ENCODE measurements around the gene POLR1A. TPM values are rescaled to one million over a fixed set of nuclear protein-coding genes. Genes with fewer than 3 reads are reported as not detected.

POLR1A gene
- total and polyA plus RNA-seq, 4 donors: 3.2 to 12.3 (median 6.1) TPM

DNA sequence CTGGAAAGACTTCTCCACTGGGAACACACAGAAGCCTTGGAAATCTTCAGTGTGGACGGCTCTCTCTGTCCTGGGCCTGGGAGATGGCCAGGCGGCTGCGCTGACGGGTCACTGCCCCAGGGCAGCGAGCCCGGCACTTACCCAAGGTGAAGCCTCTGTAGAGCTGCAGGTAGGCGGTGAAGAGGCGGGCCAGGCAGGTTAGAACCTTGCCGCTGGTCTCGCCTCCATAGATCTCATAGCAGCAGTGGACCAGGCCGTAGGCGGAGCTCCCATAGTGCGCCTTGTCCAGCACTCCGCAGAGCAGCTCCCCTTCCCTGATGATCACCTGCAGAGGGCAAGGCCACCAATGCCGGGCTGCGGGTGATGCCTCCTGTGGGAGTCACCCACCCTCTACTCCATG, 53.0 kb downstream of the POLR1A start:
- no peak overlapping the region for H3K9ac ChIP-seq (ENCODE audit: low read depth in 1 of 2, low read length in 2 of 2)
- H3K9me3 ChIP-seq (ENCODE audit: control insufficient read depth in 4 of 4, low read length in 3 of 4): no peaks in the 10 kb centered on the region
- no peaks in the 10 kb centered on the region for H3K27me3 ChIP-seq (ENCODE audit: control insufficient read depth in 4 of 4, insufficient read depth in 4 of 4, low read length in 3 of 4)
- DNase-seq (ENCODE audit: low spot score): no peak
- H3K36me3 ChIP-seq (ENCODE audit: control insufficient read depth in 4 of 4, insufficient read depth in 3 of 4, low read depth in 1 of 4, low read length in 3 of 4): peaks cover 11 to 22% (median 14%) of the 10 kb centered on the region in 4 donors
- TF ChIP-seq, protein P1, sequence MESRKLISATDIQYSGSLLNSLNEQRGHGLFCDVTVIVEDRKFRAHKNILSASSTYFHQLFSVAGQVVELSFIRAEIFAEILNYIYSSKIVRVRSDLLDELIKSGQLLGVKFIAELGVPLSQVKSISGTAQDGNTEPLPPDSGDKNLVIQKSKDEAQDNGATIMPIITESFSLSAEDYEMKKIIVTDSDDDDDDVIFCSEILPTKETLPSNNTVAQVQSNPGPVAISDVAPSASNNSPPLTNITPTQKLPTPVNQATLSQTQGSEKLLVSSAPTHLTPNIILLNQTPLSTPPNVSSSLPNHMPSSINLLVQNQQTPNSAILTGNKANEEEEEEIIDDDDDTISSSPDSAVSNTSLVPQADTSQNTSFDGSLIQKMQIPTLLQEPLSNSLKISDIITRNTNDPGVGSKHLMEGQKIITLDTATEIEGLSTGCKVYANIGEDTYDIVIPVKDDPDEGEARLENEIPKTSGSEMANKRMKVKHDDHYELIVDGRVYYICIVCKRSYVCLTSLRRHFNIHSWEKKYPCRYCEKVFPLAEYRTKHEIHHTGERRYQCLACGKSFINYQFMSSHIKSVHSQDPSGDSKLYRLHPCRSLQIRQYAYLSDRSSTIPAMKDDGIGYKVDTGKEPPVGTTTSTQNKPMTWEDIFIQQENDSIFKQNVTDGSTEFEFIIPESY (IDR thresholded peaks at IDR 0.05): no peak
- no peak for TF ChIP-seq RXRA (IDR thresholded peaks at IDR 0.05)
- TF ChIP-seq HNF4G (IDR thresholded peaks at IDR 0.05): no peak
- TF ChIP-seq, protein P2, sequence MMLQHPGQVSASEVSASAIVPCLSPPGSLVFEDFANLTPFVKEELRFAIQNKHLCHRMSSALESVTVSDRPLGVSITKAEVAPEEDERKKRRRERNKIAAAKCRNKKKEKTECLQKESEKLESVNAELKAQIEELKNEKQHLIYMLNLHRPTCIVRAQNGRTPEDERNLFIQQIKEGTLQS (IDR thresholded peaks at IDR 0.05): no peak
- TF ChIP-seq, protein P3, sequence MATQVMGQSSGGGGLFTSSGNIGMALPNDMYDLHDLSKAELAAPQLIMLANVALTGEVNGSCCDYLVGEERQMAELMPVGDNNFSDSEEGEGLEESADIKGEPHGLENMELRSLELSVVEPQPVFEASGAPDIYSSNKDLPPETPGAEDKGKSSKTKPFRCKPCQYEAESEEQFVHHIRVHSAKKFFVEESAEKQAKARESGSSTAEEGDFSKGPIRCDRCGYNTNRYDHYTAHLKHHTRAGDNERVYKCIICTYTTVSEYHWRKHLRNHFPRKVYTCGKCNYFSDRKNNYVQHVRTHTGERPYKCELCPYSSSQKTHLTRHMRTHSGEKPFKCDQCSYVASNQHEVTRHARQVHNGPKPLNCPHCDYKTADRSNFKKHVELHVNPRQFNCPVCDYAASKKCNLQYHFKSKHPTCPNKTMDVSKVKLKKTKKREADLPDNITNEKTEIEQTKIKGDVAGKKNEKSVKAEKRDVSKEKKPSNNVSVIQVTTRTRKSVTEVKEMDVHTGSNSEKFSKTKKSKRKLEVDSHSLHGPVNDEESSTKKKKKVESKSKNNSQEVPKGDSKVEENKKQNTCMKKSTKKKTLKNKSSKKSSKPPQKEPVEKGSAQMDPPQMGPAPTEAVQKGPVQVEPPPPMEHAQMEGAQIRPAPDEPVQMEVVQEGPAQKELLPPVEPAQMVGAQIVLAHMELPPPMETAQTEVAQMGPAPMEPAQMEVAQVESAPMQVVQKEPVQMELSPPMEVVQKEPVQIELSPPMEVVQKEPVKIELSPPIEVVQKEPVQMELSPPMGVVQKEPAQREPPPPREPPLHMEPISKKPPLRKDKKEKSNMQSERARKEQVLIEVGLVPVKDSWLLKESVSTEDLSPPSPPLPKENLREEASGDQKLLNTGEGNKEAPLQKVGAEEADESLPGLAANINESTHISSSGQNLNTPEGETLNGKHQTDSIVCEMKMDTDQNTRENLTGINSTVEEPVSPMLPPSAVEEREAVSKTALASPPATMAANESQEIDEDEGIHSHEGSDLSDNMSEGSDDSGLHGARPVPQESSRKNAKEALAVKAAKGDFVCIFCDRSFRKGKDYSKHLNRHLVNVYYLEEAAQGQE (IDR thresholded peaks at IDR 0.05): no peak
- TF ChIP-seq GABPA (IDR thresholded peaks at IDR 0.05 in 1 of 2, conservative IDR thresholded peaks at IDR 0.05 in 1 of 2): no peak
- TF ChIP-seq EGR1 (IDR thresholded peaks at IDR 0.05; ENCODE audit: low read depth in 2 of 2): no peak
- no peak for TF ChIP-seq TAF1 (conservative IDR thresholded peaks at IDR 0.05)
- TF ChIP-seq NR2F2 (IDR thresholded peaks at IDR 0.05): no peak
- TF ChIP-seq JUND (IDR thresholded peaks at IDR 0.05): no peak
- no peak for TF ChIP-seq FOXA2 (IDR thresholded peaks at IDR 0.05)
- TF ChIP-seq, protein P4, sequence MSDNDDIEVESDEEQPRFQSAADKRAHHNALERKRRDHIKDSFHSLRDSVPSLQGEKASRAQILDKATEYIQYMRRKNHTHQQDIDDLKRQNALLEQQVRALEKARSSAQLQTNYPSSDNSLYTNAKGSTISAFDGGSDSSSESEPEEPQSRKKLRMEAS (IDR thresholded peaks at IDR 0.05): no peak
- TF ChIP-seq HNF4A (conservative IDR thresholded peaks at IDR 0.05): no peak
- no peak for TF ChIP-seq FOXA1 (IDR thresholded peaks at IDR 0.05)
- no peak for TF ChIP-seq RAD21 (IDR thresholded peaks at IDR 0.05)
- TF ChIP-seq SP1 (IDR thresholded peaks at IDR 0.05): no peak
- TF ChIP-seq YY1 (IDR thresholded peaks at IDR 0.05): no peak
- no peaks in the 10 kb centered on the region for H3K4me1 ChIP-seq (ENCODE audit: control insufficient read depth in 4 of 4, insufficient read depth in 4 of 4, low read length in 3 of 4)
- 97% methylated on average over 16 of the region's 16 CpGs for WGBS
- no peak overlapping the region for H3K4me3 ChIP-seq (ENCODE audit: low read depth in 1 of 3, low read length in 3 of 3)
- H3K27ac ChIP-seq (ENCODE audit: low read depth in 1 of 2, low read length in 2 of 2): no peak overlapping the region

DNA sequence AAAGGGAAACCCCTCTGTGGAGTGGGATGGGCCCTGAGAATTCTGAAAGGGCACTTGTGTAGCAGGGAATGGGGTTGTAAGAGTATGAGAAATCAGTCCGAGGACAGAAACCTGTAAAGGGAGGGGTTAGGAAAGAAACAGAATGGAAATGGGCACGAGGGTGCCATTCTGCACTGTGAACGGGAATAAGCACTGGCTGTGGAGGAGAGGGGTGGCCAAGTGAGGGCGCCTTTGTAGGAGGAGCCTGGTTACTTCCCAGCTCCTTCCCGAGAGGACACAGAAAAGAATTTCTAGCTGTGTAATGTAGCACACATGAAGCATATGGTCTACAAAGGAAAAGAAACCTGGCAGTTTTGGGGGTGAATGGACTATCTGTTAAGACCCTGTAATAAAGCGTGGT, 53.4 kb downstream of the POLR1A start:
- TF ChIP-seq, protein P2 (IDR thresholded peaks at IDR 0.05): no peak
- TF ChIP-seq, protein P1 (IDR thresholded peaks at IDR 0.05): no peak
- TF ChIP-seq EGR1 (IDR thresholded peaks at IDR 0.05; ENCODE audit: low read depth in 2 of 2) (no peak), HNF4G (IDR thresholded peaks at IDR 0.05) (no peak), HNF4A (conservative IDR thresholded peaks at IDR 0.05) (no peak), GABPA (IDR thresholded peaks at IDR 0.05 in 1 of 2, conservative IDR thresholded peaks at IDR 0.05 in 1 of 2) (no peak), RAD21 (IDR thresholded peaks at IDR 0.05) (no peak)
- Histone ChIP-seq H3K4me1 (ENCODE audit: control insufficient read depth in 4 of 4, insufficient read depth in 4 of 4, low read length in 3 of 4) (no peaks in the 10 kb centered on the region), H3K27me3 (ENCODE audit: control insufficient read depth in 4 of 4, insufficient read depth in 4 of 4, low read length in 3 of 4) (no peaks in the 10 kb centered on the region), H3K9me3 (ENCODE audit: control insufficient read depth in 4 of 4, low read length in 3 of 4) (no peaks in the 10 kb centered on the region), H3K36me3 (ENCODE audit: control insufficient read depth in 4 of 4, insufficient read depth in 3 of 4, low read depth in 1 of 4, low read length in 3 of 4) (peaks cover 11 to 22% (median 14%) of the 10 kb centered on the region in 4 donors), H3K4me3 (ENCODE audit: low read depth in 1 of 3, low read length in 3 of 3) (no peak overlapping the region), H3K27ac (ENCODE audit: low read depth in 1 of 2, low read length in 2 of 2) (no peak overlapping the region), H3K9ac (ENCODE audit: low read depth in 1 of 2, low read length in 2 of 2) (no peak overlapping the region)
- WGBS: 92% methylated on average over 6 of the region's 6 CpGs
- no peak for DNase-seq (ENCODE audit: low spot score)
